ENCODE data around the gene NOTCH1.

The NOTCH1 gene

DNA sequence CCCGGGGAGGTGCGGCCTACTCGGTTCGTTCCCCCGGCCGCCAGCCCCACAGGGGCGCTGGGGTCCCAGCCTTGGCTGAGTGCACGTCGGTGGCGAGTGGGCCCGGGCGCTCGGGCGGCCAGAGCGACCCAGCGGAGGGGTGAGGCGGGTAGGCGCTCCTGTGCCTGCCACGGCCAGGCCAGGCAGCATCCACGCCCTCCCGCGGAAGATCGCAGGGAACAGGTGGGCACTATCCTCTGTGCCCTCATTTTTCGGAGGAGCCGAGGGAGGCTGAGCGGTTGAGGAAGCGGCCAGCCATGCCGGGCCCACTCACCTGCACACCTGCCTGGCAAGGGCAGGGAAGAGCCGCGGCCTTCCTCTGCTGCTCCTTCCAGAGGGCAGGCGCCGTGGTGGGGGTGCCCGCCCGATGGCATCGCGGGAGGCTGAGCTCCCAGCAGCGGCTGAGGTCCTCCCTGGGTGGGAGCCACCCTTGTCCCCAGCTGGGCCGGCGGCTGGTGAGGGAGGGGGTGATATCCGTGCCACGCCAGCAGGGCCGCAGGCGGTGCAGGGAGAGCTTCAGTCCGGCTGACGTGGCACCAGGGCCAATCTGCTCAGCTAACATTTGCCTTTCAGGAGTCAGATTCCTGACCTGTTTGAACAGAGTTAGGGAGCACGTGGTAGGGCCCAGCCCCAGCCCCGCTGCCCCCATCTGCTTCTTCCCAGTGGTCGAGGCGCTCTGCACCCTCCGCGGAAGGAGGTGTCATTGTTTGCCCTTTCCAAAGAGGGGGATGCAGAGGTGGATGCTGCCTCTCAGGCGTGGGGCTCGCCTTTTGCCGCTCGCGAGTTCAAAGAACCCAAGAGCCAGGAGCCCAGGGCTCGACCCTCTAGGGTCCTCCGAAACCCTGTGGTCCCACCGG, 61.4 kb downstream of the NOTCH1 start:
- DNase-seq (ENCODE audit: low spot score), result peak; percentile 57

GRCh38 chr9:136483589-136484152, 62.2 kb downstream of the NOTCH1 start:
- peak; percentile 99 for DNase-seq (ENCODE audit: low spot score)

DNA sequence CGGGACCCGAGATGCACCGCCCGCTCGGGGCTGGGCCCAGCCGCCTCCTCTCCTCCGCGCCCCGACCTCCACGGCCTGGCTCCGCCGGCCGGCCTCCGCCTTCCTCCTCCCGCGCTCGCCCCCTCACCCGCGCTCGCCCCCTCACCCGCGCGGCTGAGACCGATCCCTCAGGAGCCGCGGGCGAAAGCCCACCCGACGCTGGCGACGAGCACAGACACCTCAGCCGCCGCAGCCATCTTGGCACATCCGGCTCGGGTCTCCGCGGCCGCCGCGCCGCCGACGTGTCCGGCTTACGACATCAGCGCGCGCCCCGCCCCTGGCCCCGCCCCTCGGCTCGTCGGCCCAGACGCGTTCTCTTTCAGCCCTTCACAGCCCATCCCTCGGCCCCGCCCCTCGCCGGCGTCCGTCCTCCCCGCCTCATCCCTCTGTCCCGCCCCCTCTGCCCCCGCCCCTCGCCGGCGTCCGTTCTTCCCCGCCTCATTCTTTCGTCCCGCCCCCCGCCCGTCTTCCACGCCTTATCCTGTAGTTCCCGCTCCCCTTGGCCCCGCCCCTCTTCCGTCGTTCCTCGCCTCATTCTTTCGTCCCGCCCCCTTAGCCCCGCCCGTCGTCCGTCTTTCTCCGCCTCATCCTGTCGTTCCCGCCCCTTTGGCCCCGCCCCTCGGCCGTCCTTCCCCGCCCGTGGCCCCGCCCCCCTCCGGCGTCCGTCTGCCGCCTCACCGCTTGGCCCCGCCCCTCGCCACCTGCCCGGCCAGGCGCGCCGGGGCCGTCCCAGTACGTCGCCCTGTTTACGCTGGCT, 62.9 kb downstream of the NOTCH1 start, which contains the start of gene SEC16A:
SEC16A (minus strand) TSS at position 248 of the 796 bp plus-strand sequence. CDS start 5,425 bp downstream, outside the sequence.
- DNase-seq (ENCODE audit: low spot score), result peak; percentile 94

GRCh38 chr9:136482046-136482792, 63.6 kb downstream of the NOTCH1 start:
- DNase-seq (ENCODE audit: low spot score), result peak; percentile 66

- DNase-seq (ENCODE audit: low spot score), result no peak
Measured at GRCh38 chr9:136481558-136481957, 64.3 kb downstream of the NOTCH1 start.

DNA sequence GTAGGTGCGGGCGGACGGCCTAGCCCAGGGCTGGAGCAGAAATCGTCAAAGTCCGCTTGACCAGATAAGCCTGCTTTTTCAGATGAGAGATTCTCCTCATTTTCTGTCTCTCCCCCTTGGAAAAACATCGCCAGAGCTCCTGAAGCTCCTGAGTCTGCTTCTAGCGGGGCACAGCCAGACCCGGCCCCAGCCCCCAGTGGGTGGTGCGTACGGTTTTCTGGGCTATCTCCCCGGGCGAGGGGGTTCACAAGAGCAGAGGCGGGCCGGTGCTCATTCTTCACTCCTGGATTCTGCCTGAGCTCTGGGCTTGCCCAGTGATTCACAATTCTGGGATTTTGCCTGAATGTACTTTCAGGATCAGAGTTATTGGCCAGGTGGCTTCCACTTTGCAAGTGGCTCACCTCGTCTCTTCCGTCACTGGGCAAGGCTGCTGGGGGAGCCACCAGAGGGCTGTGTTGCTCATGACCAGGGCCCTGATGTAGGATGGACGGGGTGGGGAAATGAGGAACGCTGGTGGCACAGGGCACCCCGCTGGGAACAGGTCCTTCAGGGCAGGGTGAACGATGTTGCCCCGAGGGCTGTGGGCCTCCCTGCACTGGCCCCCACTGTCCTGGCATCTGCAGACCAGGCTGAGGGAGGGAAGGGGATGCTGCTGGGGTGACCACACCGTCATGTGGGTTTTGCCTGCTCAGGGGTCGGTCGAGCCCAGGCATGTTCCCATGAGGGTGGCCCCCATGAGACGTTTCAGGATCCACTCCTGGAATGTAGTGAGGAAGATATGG, 69.3 kb downstream of the NOTCH1 start:
- DNase-seq (ENCODE audit: low spot score), result no peak

DNA sequence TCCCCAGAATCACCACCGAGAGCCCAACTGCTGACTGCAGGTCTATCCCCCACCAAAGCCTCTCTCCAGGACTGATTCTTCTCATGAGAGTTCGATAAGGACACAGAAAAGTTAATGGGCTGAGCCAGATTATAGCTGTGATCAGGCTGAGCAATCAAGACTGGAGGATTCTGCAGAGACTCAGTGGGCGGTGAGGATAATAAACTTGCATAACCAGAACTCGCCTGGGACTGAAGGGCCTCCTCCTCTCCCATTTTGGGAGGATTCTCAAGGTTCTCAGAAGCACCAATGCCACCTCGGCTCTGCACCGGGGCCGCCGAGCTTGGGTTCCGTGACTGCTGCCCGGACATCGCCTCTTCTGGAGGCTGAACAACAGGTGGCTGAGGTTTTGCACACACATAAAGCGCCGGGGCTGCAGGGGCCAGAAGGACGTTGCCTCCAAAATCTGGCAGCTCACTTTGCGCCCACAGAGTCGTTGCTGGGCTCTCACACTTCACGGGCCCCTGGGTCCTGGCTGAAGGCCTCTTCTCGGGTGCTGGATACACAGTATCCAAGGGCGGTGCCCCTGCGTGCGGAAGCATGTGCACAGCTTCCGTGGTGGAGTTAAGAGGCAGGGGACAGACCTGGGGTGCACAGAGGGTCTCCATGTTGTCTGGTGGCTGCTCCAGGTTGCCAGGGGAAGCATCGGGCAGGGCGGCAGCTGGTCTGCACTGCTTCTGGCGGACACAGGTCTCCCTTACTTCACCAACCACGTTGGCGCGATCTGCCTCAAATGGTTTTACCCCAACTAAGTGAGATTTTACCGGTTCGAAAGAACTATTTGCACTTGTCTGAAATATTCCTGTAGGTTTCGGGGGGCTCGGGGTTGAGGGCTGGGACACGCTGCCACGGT, 70.6 kb downstream of the NOTCH1 start:
- no peak for DNase-seq (ENCODE audit: low spot score)

GRCh38 chr9:136474021-136474640, 71.7 kb downstream of the NOTCH1 start:
- no peak for DNase-seq (ENCODE audit: low spot score)

DNA sequence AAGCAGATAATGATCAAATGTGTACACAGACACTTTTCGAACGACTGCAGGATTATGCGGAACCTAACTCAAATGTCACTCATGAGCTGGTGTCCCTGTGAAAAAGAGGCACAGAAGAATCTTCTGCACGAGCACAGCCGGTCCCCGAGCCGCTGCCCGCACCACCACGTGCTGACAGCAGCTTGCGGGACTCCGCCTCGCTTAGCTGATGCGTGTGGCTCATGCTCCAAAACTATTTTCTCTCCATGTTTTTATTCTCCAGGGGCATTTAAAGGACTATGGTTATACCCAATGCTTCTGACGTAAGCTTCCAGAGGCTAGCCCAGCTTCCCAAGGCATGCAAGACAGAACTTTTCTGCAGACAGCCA, 72.5 kb downstream of the NOTCH1 start:
- no peak for DNase-seq (ENCODE audit: low spot score)

DNA sequence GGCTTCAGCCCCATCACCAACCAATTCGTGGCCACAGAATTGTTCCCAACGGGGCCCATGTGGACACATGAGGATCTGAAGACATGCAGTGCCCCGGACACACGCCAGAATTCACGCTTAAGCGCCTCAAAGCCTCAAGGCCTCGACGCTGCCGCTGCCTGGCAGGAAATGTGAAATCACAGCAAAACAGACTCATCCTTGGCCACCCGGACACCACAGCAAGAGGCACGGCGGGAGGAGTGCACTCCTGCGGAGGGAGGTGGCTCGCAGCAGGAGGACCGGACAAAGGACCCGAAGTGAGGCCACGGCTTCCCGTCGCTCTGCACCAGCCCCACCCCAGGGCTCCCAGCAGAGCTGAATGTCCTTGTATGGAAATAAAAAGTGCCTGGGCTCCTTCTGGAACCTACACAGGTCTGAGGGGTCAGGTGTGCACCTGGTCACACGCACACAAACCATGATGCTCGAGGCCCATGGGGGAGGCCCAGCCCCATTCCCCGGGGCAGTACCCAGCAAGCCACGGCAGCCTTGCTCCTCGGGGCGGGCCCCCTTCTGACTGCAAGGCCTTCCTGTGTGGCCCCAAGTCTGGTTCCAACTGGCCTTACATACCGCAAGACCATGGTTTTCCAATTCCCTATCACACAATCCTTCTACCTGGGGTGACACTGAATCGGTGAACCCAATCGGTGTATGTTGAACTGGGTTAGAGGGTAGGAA, 73.1 kb downstream of the NOTCH1 start:
- no peak for DNase-seq (ENCODE audit: low spot score)

- no peak for DNase-seq (ENCODE audit: low spot score)
Measured at GRCh38 chr9:136471802-136472487, 73.9 kb downstream of the NOTCH1 start.

DNA sequence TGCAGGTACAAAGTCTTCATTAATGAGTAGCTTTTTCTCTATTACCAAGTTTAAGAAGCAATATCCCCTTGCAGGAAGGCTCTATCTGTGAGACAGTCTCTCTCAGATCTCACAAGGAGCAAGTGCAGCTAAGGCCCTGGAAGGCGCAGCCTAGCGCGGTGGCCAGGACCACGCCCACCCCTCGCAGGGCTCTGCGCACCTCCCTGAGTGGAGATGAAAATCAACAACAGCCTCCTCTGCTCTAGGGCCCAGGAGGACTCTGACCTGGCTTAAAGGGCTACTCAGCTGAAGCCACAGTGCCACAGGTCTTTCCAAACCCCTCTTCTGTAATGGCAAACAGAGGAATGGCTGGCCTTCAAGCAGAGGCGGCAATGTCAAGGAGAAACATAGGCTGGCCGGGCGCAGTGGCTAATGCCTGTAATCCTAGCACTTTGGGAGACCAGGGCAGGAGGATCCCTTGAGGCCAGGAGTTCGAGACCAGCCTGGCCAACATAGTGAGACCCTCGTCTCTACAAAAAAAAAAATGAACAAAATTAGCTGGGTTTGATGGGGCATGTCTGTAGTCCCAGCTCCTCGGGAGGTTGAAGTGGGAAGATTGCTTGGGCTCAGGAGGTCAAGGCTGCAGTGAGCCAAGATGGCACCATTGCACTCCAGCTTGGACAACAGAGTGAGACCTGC, 74.9 kb downstream of the NOTCH1 start:
- DNase-seq (ENCODE audit: low spot score), result no peak

DNA sequence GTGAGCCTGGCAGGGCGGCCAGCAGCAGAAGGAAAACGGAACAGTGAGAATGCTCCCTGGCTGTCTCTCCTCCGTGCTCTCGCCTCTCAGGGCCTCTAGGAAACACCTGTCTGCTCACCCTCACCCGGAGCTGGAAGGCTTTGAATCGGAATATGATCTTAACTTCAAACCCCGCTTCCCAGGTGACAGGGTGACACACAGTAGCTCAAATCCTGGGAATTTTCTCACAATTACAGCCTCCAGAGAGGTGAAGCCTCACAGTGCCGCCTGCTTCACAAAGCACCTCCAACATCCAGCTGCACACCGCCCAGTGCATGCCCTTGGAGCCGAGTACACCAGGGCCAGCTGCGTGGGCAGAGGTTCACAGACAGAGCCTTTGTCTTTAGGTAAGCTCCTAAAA, 75.5 kb downstream of the NOTCH1 start:
- no peak for DNase-seq (ENCODE audit: low spot score)

DNA sequence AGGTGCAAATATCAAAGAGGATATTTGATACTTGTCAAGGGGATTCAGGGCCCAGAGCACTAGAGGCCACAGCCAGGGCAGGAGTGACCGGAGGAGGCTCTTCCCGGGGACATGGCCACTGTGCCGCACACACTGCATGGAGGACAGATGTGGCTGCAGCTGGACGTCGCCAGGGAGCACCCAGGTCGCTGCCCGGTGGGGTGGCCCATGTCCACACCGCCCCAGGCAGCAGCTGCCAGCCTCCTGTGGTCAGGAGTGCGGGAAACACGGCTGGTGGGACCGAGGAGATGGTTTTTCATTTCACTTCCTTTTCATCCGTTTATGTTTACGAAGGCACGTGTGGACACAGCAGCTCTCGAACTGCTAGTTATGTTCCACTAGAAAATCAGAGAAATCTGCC, 78.1 kb downstream of the NOTCH1 start:
- no peak for DNase-seq (ENCODE audit: low spot score)

DNA sequence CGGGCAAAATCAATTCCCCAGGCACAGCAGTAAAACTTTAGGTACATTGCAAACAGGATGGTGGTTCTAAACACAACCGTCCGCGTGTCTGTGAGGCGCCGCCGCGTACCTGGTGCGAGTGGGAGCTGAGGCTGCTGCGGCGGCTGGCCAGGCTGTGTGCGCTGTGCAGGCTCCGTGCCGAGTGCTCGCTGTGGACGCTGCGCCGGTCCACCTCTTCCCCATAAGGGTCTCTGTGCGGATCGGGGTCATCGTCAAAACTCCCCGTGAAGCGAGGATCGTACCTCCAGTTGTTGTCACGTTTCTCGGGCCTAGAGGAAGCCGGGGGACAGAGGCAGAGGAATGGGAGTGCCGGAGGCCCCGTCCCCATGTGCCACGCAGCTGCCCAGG, 79.7 kb downstream of the NOTCH1 start:
- DNase-seq (ENCODE audit: low spot score), result no peak

DNA sequence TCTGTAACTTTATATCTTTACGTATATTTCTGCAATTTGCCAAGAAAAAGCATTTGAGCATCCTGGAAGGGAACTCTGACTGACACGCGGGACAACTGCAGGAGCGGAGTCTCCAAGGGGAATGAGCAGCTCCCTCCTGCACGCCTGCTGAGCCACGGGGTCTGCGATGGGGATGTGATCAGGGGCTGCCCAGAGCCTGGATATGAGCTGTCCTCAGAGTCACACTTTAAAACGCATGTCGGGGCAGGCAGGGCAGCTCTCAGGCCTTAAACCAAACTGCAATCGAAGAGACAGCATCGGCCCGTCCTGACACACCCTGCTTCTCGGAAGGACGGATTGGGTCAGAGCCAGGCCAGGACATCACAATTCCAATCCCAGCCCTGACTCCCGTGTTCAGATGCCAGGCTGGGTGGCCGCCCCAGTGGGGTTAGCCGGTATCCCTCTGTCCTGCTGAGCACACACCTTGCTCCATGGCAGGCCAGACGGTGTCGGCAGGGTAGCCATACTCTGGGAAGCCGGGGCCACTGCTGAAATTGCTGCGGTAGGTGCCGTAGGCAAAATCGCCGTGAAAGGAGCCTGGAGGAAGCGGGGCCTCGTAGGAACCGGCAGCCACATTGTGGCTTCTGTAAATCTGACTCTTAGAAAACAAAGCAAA, 80.2 kb downstream of the NOTCH1 start:
- DNase-seq (ENCODE audit: low spot score), result no peak

DNA sequence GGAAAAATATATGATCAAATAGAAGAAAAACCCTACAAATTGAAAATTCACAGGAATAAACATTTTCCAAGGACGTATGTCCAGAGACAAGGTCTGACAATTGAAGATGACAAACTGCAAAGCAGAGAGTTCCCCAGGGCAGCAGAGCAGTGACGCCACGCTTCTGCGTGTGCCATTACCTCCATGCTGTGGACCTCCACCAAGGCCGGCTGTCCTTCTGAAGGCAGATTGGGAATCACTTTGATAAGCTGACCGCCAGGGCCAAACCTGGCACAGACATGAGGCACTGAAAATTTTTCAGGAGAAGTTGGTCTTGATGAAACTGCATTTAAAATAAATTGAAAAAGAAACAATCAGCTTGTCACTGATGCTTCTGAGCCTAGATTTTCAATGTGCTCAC, 81.6 kb downstream of the NOTCH1 start:
- DNase-seq (ENCODE audit: low spot score), result no peak
